SIG-M5 (cell line): ENCODE results near the gene TRAF3.
"Not testable (repeated sequence)": the region's sequence is repeated elsewhere in the genome, so short reads cannot be mapped to it uniquely, and the experiment has no call there.

Experiments
- DNase-seq: peaks from one replicate; lab custom pipeline; 2025; lab: John Stamatoyannopoulos, UW

The TRAF3 gene

GRCh38 chr14:102829016-102829548 is 51.8 kb downstream of the TRAF3 start:
- no peak for DNase-seq

- DNase-seq: no peak
Measured at GRCh38 chr14:102830474-102831045, 53.3 kb downstream of the TRAF3 start.

GRCh38 chr14:102831163-102831804 is 54.0 kb downstream of the TRAF3 start:
- DNase-seq: no peak

GRCh38 chr14:102833341-102833740 is 56.1 kb downstream of the TRAF3 start:
- DNase-seq: no peak

GRCh38 chr14:102833991-102834390 is 56.7 kb downstream of the TRAF3 start:
- DNase-seq: no peak

GRCh38 chr14:102835959-102836358 is 58.7 kb downstream of the TRAF3 start:
- DNase-seq: no peak

GRCh38 chr14:102837120-102837519 is 59.9 kb downstream of the TRAF3 start:
- DNase-seq: not testable (repeated sequence)

GRCh38 chr14:102838501-102838900 is 61.3 kb downstream of the TRAF3 start:
- no peak for DNase-seq

GRCh38 chr14:102840115-102840514 is 62.9 kb downstream of the TRAF3 start:
- no peak for DNase-seq

- DNase-seq: no peak
Measured at GRCh38 chr14:102840771-102841528, 63.7 kb downstream of the TRAF3 start.

GRCh38 chr14:102848830-102849525 is 71.7 kb downstream of the TRAF3 start:
- DNase-seq: no peak

- no peak for DNase-seq
Measured at GRCh38 chr14:102849526-102850379, 72.5 kb downstream of the TRAF3 start.

- DNase-seq: no peak
Measured at GRCh38 chr14:102853648-102854047, 76.4 kb downstream of the TRAF3 start.

- no peak for DNase-seq
Measured at GRCh38 chr14:102854091-102854703, 76.9 kb downstream of the TRAF3 start.

- DNase-seq: no peak
Measured at GRCh38 chr14:102856179-102856578, 78.9 kb downstream of the TRAF3 start.

GRCh38 chr14:102857444-102857843 is 80.2 kb downstream of the TRAF3 start:
- no peak for DNase-seq

GRCh38 chr14:102859911-102860310 is 82.7 kb downstream of the TRAF3 start:
- DNase-seq: no peak

GRCh38 chr14:102862154-102862773 is 85.0 kb downstream of the TRAF3 start:
- no peak for DNase-seq

- DNase-seq: no peak
Measured at GRCh38 chr14:102863381-102863780, 86.1 kb downstream of the TRAF3 start.

- DNase-seq: not testable (repeated sequence)
Measured at GRCh38 chr14:102865916-102866315, 88.7 kb downstream of the TRAF3 start.
